Fibroblast of the aortic adventitia (primary cell): ENCODE measurements around the gene AKAP10. TPM values are rescaled to one million over a fixed set of nuclear protein-coding genes. Genes with fewer than 3 reads are reported as not detected.
"Not testable (repeated sequence)": the region's sequence is repeated elsewhere in the genome, so short reads cannot be mapped to it uniquely, and the experiment has no call there.

Experiments
- DNase-seq: peaks from one replicate; pipeline ENCODE4 v3.0.0-alpha.2; 2010; ENCODE audit warnings: low read depth
- H3K4me3 ChIP-seq: 2 replicates; pipeline ENCODE4 v1.5.1; 2011; ENCODE audit warnings: low read depth, mild to moderate bottlenecking, control low read depth, low read length, moderate library complexity
- CTCF ChIP-seq: IDR thresholded peaks from 2 replicates; pipeline ENCODE4 v1.5.1; 2011; ENCODE audit warnings: mild to moderate bottlenecking, low read length, control low read depth, inconsistent platforms; ENCODE audit not compliant: insufficient read depth
- total RNA-seq: library from RNA; depleted of rRNA; stranded (reverse); fragments of >200 nt; gene quantifications from 2 replicates; pipeline ENCODE4 v1.2.3, GENCODE V29; 2012; ENCODE audit warnings: low replicate concordance

Gene AKAP10
- total RNA-seq, 1 donor = 26.8 TPM

- no peak for TF ChIP-seq CTCF
- peak; percentile 8 for DNase-seq
- H3K4me3 ChIP-seq = peak overlapping the region; percentile 93
These were observed 678 bp upstream of the AKAP10 start for GRCh38 chr17:19978209-19978802.

GRCh38 chr17:19975601-19976000 lies 2.0 kb downstream of the AKAP10 start:
- no peak for DNase-seq
- TF ChIP-seq CTCF = no peak
- H3K4me3 ChIP-seq = no peak overlapping the region

GRCh38 chr17:19973156-19973555 lies 4.5 kb downstream of the AKAP10 start:
- DNase-seq = no peak
- H3K4me3 ChIP-seq = no peak overlapping the region
- no peak for TF ChIP-seq CTCF

GRCh38 chr17:19962954-19963353 lies 14.7 kb downstream of the AKAP10 start:
- not testable (repeated sequence) for H3K4me3 ChIP-seq

GRCh38 chr17:19958023-19958422 lies 19.6 kb downstream of the AKAP10 start:
- no peak overlapping the region for H3K4me3 ChIP-seq
- TF ChIP-seq CTCF = no peak
- peak; percentile 92 for DNase-seq

More at GRCh38 chr17:19962954-19963353, 14.7 kb downstream of the AKAP10 start:
- DNase-seq = not testable (repeated sequence)

GRCh38 chr17:19955099-19955498 lies 22.5 kb downstream of the AKAP10 start:
- DNase-seq = no peak
- H3K4me3 ChIP-seq = no peak overlapping the region
- TF ChIP-seq CTCF = no peak

GRCh38 chr17:19951411-19951810 lies 26.2 kb downstream of the AKAP10 start:
- H3K4me3 ChIP-seq, DNase-seq: not testable (repeated sequence)

- not testable (repeated sequence) for DNase-seq, H3K4me3 ChIP-seq
These were observed 26.9 kb downstream of the AKAP10 start for GRCh38 chr17:19950624-19951195.
